ENCODE measurements around the gene PIP5K1C. TPM values are rescaled to one million over a fixed set of nuclear protein-coding genes. Genes with fewer than 3 reads are reported as not detected.

Gene PIP5K1C
- total RNA-seq, 2 donors from 2014 or later, result 27.0 to 29.6 TPM

DNA sequence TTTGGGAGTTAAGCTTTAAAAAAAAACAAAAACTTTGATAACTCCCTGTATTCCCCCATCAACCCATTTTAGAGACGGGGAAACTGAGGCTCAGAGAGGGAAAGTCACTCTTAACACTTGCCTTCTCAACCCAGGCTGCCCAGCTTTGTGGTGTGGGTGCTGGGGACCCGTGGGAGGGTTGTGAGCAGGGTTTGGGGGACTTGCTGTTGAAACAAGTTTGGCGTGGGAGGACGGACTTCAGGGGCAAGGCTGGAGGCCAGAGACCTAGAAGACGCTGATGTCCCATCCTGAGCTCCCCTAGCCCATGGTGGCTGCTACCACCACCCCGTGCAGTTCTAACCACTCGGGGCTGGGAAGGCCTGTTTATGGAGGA lies 72.9 kb downstream of the PIP5K1C start:
- H3K27me3 Mint-ChIP-seq, result no peaks in the 10 kb centered on the region

DNA sequence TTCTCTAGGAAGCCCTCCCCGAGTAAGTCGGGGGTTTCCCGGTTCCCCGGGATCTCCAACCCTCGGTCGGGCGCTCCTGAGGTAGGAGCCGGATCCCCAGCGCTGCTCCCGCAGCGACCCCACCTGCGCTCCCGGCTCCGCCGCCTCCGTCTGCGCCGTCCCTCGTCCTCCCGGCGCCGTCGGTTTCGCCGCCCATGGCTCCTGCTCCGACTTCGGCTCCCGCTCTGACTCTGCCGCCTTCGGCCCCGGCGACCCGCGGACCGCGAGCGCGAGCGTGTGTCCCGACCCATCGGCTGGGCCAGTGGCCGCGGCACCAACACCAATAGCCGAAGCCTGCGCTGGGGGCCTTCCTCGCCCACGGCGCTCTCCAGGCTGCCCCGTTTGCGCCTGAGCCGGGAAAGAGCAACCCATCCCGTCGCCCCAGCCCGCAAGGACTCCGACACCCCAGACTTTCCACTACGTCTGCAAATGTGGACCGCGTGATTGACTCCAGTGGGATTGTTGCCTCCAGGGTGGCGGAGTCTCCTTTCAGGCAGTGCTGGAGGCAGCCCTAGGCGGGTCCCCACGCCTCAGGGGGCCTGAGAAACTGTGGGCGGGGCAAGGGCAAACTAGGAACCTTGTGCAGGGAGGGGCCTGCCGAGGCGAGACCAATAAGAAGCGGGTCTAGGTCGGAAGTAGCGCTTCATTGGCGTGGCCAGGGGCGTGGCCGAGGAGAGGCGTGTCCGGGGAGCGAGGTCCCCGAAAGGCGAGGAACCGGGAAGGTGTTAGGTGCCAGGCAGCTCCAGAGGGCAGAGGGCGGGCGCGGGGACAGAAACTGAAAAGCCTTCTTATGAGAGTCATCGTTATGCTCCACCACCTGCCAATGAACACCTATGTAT lies 73.6 kb downstream of the PIP5K1C start, which contains the start of gene CACTIN:
Gene CACTIN (minus strand): TSS at position 318 of the 878 bp plus-strand sequence. CDS start 28 bp downstream, at position 290.
- peak; percentile 98 for ATAC-seq
- H3K36me3 Mint-ChIP-seq, result no peaks in the 10 kb centered on the region
- H3K9me3 Mint-ChIP-seq, result no peaks in the 10 kb centered on the region
- H3K27ac Mint-ChIP-seq, result peak within 1 kb of the TSS; percentile 94 to 99
- peaks cover 19 to 29% of the 10 kb centered on the region in 2 donors for H3K4me1 Mint-ChIP-seq (ENCODE audit: low read depth in 2 of 2)
- H3K4me3 Mint-ChIP-seq, result peak within 1 kb of the TSS; percentile 98
- peak; percentile 99 for DNase-seq (ENCODE audit: low spot score)
- H3K27me3 Mint-ChIP-seq, result no peaks in the 10 kb centered on the region

More for the DNA sequence above, 72.9 kb downstream of the PIP5K1C start:
- Mint-ChIP-seq H3K36me3 (no peaks in the 10 kb centered on the region), H3K4me3 (peak overlapping the region; percentile 98), H3K9me3 (no peaks in the 10 kb centered on the region), H3K27ac (peak overlapping the region; percentile 94 to 99), H3K4me1 (ENCODE audit: low read depth in 2 of 2) (peaks cover 19 to 29% of the 10 kb centered on the region in 2 donors)
- no peak for ATAC-seq
- no peak for DNase-seq (ENCODE audit: low spot score)

DNA sequence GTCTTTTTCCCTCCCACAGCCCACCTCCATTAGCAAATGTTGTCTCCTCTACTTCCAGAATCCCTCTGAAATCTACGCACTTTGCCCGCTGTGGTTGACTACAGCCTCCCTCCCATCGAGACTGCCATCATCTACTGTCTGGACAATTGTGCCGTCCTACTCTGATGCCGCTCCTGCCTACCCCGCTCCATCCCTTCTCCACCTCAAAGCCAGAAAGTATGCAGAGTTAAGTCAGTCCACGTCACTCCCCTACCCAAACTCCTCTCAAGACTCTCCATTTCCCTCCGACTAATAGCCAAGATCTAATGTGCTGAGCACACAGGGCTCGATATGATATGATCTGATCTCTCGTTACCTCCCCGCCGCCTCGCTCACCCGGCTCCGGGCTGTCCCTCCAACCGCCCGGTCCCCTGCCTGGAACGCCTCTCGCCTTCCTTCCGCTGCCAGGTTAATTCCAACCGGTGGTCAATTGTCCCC lies 74.2 kb downstream of the PIP5K1C start:
- H3K9me3 Mint-ChIP-seq, result no peaks in the 10 kb centered on the region
- no peaks in the 10 kb centered on the region for H3K27me3 Mint-ChIP-seq
- H3K4me3 Mint-ChIP-seq, result peak overlapping the region; percentile 98
- peak in 1 of 2 donors; percentile 1 for ATAC-seq
- peak overlapping the region; percentile 94 to 99 for H3K27ac Mint-ChIP-seq
- no peaks in the 10 kb centered on the region for H3K36me3 Mint-ChIP-seq
- peaks cover 19 to 29% of the 10 kb centered on the region in 2 donors for H3K4me1 Mint-ChIP-seq (ENCODE audit: low read depth in 2 of 2)
- no peak for DNase-seq (ENCODE audit: low spot score)

DNA sequence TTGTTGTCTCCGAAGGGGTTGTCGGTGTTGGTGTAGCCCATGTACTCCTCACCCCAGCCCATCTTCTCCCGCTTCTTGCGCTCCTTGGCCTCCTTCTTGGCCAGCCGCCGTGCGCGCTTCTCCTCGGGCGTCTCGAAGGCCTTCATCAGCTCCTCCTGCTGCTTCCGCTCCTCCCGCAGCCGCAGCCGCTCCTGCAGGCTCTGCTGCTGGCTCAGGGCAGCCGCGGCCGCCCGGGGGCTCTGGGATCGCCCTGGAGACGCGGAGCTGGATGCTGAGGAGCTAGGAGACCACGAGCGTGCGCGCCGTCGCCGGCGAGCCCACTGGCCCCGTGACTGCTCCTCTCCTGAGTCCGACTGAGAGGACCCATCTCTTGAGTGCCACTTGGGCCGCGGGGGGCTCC lies 76.6 kb downstream of the PIP5K1C start:
- Mint-ChIP-seq H3K4me3 (no peak overlapping the region), H3K27me3 (no peaks in the 10 kb centered on the region), H3K4me1 (ENCODE audit: low read depth in 2 of 2) (peaks cover 19 to 22% of the 10 kb centered on the region in 2 donors), H3K27ac (no peak overlapping the region), H3K36me3 (no peaks in the 10 kb centered on the region), H3K9me3 (no peaks in the 10 kb centered on the region)
- no peak for DNase-seq (ENCODE audit: low spot score)
- no peak for ATAC-seq

DNA sequence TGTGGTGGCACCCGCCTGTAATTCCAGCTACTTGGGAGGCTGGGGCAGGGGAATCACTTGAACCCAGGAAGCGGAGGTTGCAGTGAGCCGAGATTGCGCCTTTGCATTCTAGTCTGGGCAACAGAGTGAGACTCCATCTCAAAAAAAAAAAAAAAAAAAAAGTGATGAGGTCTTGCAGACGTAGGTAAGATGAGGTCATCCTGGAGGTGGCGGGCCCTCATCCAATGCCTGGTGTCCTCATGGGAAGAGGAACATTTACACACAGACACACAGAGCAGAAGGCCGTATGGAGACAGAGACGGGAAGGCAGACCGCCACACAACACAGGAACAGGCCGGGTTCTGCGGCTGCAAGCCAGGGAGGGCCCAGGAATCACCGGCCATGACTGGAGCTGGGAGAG lies 78.0 kb downstream of the PIP5K1C start:
- Mint-ChIP-seq H3K27ac (no peak overlapping the region), H3K4me3 (no peak overlapping the region), H3K4me1 (ENCODE audit: low read depth in 2 of 2) (peaks cover 19 to 20% of the 10 kb centered on the region in 2 donors), H3K36me3 (no peaks in the 10 kb centered on the region), H3K9me3 (no peaks in the 10 kb centered on the region), H3K27me3 (no peaks in the 10 kb centered on the region)
- DNase-seq (ENCODE audit: low spot score) (no peak), ATAC-seq (no peak)

DNA sequence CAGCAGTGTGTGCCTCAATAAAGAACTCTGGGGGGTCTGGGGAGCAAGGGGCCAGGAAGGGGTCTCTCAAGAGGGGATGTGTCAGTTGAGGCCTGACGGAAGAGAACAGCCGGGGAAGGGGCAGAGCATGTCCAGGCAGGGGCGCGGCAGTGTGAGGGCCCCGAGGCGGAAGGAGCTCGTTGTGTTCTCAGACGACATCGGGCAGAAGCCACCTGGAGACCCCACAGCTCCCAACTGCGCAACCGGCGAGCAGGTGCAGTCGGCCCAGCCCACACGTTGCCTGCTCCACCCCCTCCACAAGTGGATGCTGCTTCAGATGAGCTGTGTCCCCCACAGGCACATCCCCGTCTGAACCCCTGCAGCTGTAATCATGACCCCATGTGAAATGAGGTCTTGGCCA lies 78.6 kb downstream of the PIP5K1C start:
- H3K4me3 Mint-ChIP-seq, result no peak overlapping the region
- no peak for DNase-seq (ENCODE audit: low spot score)
- no peaks in the 10 kb centered on the region for H3K9me3 Mint-ChIP-seq
- no peaks in the 10 kb centered on the region for H3K36me3 Mint-ChIP-seq
- ATAC-seq, result no peak
- peaks cover 14 to 15% of the 10 kb centered on the region in 2 donors for H3K4me1 Mint-ChIP-seq (ENCODE audit: low read depth in 2 of 2)
- H3K27ac Mint-ChIP-seq, result no peak overlapping the region
- H3K27me3 Mint-ChIP-seq, result no peaks in the 10 kb centered on the region

DNA sequence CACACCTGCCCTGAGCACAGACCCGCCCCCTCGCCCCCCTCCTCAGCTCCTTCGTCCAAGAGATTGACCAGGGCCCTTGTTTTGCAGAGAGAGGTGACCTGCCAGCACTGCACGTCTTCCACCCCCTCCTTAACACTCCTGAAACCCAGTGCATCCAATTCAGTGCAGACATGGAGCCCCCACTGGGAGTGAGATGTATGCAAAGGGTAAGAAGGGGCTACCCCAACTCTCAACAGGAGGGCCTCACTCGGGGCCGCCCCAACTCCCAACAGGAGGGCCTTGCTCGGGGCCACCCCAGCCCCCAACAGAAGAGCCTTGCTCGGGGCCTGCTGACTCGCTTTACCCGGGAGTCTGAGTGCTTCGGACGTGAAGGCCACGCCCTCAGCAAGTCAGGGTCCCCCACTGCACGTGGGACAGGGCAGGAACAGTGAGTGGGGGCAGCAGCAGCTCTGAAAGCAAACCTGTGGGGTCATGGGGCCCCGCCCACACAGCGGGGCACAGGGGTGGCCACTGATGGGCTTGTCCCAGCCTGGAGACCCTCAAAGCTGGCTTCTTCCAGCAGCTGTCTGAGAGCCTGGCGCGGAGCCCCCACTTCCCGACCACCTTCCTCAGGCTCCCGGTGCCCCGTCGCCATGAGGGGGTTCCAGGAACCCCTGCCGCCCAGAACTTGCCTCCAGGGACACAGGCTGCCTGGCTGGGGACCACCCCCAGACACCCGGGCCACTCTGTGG lies 79.3 kb downstream of the PIP5K1C start:
- Mint-ChIP-seq H3K9me3 (no peaks in the 10 kb centered on the region), H3K27ac (no peak overlapping the region), H3K4me1 (ENCODE audit: low read depth in 2 of 2) (peaks cover 9 to 10% of the 10 kb centered on the region in 2 donors), H3K4me3 (no peak overlapping the region), H3K27me3 (no peaks in the 10 kb centered on the region), H3K36me3 (no peaks in the 10 kb centered on the region)
- DNase-seq (ENCODE audit: low spot score), result no peak
- no peak for ATAC-seq

DNA sequence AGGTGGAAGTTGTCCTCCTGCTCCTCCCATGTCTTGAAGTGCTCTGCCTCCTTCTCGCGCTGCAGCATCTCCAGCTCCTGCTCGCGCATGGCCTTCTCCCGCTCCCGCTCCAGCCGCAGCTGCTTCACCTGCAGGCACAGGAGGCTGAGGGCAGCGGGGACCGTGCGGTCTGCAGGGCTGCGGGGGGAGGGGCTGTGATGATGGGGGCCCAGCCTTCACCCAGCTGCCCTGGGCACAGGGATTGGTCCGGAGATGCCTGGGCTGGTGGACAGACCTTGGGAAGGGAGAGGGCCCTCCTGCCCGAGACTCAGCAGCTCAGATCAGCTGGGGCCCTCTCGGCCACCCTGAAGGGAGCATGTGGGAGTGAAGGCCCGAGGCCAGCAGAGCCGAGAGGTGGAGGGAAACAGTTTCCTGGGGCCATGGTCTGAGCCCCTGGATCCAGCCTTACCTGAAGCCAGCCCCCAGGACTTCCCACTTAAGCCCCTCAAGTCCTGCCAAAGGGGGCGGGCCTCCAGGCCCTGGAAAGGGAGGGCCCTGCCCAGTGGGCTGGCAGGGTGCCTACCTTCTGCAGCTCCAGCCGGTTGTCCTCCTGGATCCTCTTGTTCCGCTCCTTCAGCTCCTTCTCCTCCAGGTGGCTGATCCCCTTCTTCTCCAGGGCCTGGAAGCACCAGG lies 80.0 kb downstream of the PIP5K1C start:
- DNase-seq (ENCODE audit: low spot score) (no peak), ATAC-seq (no peak)
- Mint-ChIP-seq H3K36me3 (no peaks in the 10 kb centered on the region), H3K4me1 (ENCODE audit: low read depth in 2 of 2) (peaks cover 7 to 8% of the 10 kb centered on the region in 2 donors), H3K9me3 (no peaks in the 10 kb centered on the region), H3K27me3 (no peaks in the 10 kb centered on the region), H3K4me3 (no peak overlapping the region), H3K27ac (no peak overlapping the region)

DNA sequence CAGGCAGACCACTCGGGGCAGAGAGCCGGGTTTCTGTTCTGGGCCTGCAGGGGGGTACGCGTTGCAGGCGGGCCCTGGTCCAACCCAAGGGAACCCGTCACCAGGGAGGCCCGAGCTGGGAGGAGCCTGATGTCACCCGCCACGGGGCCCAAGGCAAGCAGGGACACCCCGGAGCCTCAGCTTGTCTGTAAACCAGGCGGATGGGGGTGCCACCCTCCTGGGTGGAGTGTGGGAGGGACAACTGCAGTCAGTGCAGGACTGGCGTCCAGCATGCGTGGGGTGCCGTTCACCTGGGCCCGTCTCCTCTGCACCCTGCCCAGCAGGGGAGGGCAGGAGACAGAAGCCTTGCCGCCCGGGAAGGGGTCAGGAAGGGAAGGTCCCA lies 80.6 kb downstream of the PIP5K1C start:
- no peak for ATAC-seq
- H3K27ac Mint-ChIP-seq, result no peak overlapping the region
- H3K9me3 Mint-ChIP-seq, result no peaks in the 10 kb centered on the region
- H3K4me3 Mint-ChIP-seq, result no peak overlapping the region
- DNase-seq (ENCODE audit: low spot score), result no peak
- no peaks in the 10 kb centered on the region for H3K36me3 Mint-ChIP-seq
- peaks cover 7% of the 10 kb centered on the region in 2 donors for H3K4me1 Mint-ChIP-seq (ENCODE audit: low read depth in 2 of 2)
- H3K27me3 Mint-ChIP-seq, result no peaks in the 10 kb centered on the region

DNA sequence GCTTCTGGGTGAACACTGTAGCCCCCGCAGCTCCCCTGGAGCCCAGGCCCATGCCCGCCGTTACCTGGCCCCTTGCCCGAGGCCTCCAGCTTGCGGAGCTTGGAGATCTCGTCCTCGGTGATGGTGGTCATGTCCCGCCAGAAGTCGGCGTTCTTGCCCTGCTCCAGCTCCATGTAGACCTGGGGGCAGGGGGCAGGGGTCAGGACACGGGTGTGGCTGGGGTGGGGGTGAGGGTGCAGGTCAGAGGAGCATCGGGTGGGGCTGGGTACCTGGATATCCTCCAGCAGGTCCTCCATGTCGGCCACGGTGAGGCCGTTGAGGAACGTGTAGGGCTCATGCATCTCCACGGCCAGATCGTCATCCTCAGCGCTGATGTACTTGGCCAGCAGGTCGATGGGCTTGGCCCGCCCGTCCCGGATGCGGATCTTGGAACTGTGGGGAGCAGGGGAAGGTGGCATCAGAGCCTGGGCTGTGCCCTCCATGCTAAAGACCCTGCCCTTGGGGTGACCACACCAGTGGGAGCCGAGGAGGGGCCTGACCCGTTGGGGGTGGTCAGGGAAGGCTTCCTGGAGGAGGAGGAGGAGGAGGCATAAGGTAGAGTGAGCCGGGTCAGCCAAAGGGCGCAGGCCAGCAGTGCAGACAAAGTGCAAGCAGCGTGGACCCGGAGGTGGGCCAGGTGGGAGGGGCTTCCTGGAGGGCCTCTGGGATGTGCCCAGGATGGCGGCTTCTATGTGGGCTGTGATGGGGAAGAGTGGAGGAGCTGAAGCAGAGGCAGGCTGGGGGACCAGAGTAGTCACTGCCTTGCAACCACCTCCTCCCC lies 81.2 kb downstream of the PIP5K1C start:
- H3K36me3 Mint-ChIP-seq, result no peaks in the 10 kb centered on the region
- ATAC-seq, result no peak
- no peaks in the 10 kb centered on the region for H3K9me3 Mint-ChIP-seq
- DNase-seq (ENCODE audit: low spot score), result no peak
- H3K27ac Mint-ChIP-seq, result no peak overlapping the region
- no peaks in the 10 kb centered on the region for H3K27me3 Mint-ChIP-seq
- H3K4me1 Mint-ChIP-seq (ENCODE audit: low read depth in 2 of 2), result peaks cover under 1% of the 10 kb centered on the region in 2 donors
- H3K4me3 Mint-ChIP-seq, result no peak overlapping the region

DNA sequence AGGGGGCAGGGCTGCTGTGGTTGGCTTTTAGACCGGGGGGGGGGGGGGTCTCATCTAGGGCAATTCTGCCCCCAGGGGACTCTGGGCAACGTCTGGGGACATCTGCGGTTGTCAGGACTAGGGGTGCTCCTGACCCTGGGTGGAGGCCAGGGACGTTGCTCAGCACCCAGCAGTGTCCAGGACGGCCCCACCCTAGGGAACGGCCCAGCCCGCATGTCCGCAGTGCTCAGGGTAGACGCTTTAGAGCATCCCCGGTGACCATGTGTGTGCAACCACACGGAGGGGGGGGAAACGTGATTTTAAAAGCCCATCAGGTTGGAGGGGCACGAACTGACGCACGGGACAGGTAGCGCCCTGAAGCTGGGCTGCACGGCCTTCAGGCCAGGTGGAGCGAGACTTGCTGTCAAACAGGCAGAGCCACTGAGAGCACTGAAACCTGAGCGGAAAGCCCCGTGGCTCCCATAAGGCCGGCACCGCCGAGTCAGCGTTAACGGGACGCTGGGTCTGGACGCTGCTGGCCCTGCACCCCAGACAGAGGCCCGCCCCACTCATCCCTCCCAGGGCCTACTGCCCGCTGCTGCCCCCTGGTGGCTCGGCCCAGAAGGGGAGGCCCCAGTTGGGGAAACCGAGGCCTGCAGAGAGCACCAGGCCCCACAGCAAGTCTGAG lies 82.0 kb downstream of the PIP5K1C start:
- no peak overlapping the region for H3K4me3 Mint-ChIP-seq
- peak; percentile 47 to 71 for ATAC-seq
- no peaks in the 10 kb centered on the region for H3K27me3 Mint-ChIP-seq
- DNase-seq (ENCODE audit: low spot score), result no peak
- no peaks in the 10 kb centered on the region for H3K9me3 Mint-ChIP-seq
- no peak overlapping the region for H3K27ac Mint-ChIP-seq
- no peaks in the 10 kb centered on the region for H3K4me1 Mint-ChIP-seq (ENCODE audit: low read depth in 2 of 2)
- H3K36me3 Mint-ChIP-seq, result no peaks in the 10 kb centered on the region

DNA sequence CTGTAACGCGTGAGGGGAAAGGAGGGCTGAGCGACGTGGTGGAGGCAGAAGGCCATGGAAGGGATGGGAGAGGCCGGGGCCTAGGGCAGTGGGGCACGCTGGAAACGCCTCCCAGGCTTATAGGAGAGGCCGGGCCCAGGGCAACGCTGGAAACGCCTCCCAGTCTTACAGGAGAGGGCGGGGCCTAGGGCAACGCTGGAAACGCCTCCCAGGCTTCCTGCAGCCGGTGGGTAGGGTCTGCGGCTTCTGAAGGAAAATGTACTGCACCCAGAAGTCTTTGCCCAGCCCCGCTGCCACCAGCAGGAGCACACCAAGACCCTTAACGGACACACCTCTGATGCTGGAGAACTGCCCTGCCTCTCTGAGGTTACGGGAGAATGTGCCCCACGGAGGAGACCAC lies 82.8 kb downstream of the PIP5K1C start:
- Mint-ChIP-seq H3K27me3 (no peaks in the 10 kb centered on the region), H3K9me3 (no peaks in the 10 kb centered on the region), H3K4me3 (no peak overlapping the region), H3K27ac (no peak overlapping the region), H3K4me1 (ENCODE audit: low read depth in 2 of 2) (no peaks in the 10 kb centered on the region), H3K36me3 (no peaks in the 10 kb centered on the region)
- no peak for DNase-seq (ENCODE audit: low spot score)
- no peak for ATAC-seq
